NB4 (cell line): Measurements from ENCODE around the gene LRRC36.
A peak's percentile ranks its signal among the peaks of the same experiment; 100 is the strongest.

Experiments
- CTCF ChIP-seq: IDR thresholded peaks from one replicate; pipeline ENCODE4 v1.5.1; 2012; ENCODE audit warnings: low read depth, low read length
- MAX ChIP-seq: IDR thresholded peaks from 2 replicates; pipeline ENCODE4 v1.6.1; 2011; ENCODE audit warnings: low read depth, low read length
- POLR2A ChIP-seq: IDR thresholded peaks from 2 replicates; pipeline ENCODE4 v1.6.1; 2011; ENCODE audit warnings: mild to moderate bottlenecking; ENCODE audit not compliant: insufficient read length; ENCODE audit errors: extremely low read depth

GRCh38 chr16:67407788-67408452 is 81.3 kb downstream of the LRRC36 start:
- peak; percentile 19 for TF ChIP-seq CTCF
- TF ChIP-seq POLR2A: no peak
- TF ChIP-seq MAX: no peak
